Choroid plexus epithelial cell (primary cell): ENCODE data around the gene CCDC185.

Experiments used
- DNase-seq: peaks from one replicate; pipeline ENCODE4 v3.0.0-alpha.2; 2010; ENCODE audit warnings: low read depth
- H3K4me3 ChIP-seq: 2 replicates; pipeline ENCODE4 v1.5.1; 2011; ENCODE audit warnings: low read depth, mild to moderate bottlenecking, control low read depth, low read length, moderate library complexity
- CTCF ChIP-seq: conservative IDR thresholded peaks from 2 replicates; pipeline ENCODE4 v1.5.1; 2011; ENCODE audit warnings: low read depth, mild to moderate bottlenecking, control low read depth, inconsistent platforms, low read length, moderate library complexity

Gene CCDC185

GRCh38 chr1:223429821-223430220 is 36.6 kb downstream of the CCDC185 start:
- no peak for TF ChIP-seq CTCF
- no peak overlapping the region for H3K4me3 ChIP-seq
- no peak for DNase-seq

- no peak for DNase-seq
- TF ChIP-seq CTCF = no peak
- H3K4me3 ChIP-seq = no peak overlapping the region
Measured at GRCh38 chr1:223430236-223430635, 37.0 kb downstream of the CCDC185 start.

- DNase-seq = no peak
- H3K4me3 ChIP-seq = no peak overlapping the region
- TF ChIP-seq CTCF = no peak
Measured at GRCh38 chr1:223437151-223437550, 43.9 kb downstream of the CCDC185 start.

GRCh38 chr1:223443397-223443796 is 50.2 kb downstream of the CCDC185 start:
- DNase-seq = no peak
- TF ChIP-seq CTCF = no peak
- H3K4me3 ChIP-seq = no peak overlapping the region

- no peak for DNase-seq
- no peak for TF ChIP-seq CTCF
- no peak overlapping the region for H3K4me3 ChIP-seq
Measured at GRCh38 chr1:223444411-223444810, 51.2 kb downstream of the CCDC185 start.
